ENCODE results near the gene SELENOO. TPM values are rescaled to one million over a fixed set of nuclear protein-coding genes. Genes with fewer than 3 reads are reported as not detected.

Gene SELENOO
- total RNA-seq, 2 experiments from 2014 or later, result 30.0 to 35.6 TPM

DNA sequence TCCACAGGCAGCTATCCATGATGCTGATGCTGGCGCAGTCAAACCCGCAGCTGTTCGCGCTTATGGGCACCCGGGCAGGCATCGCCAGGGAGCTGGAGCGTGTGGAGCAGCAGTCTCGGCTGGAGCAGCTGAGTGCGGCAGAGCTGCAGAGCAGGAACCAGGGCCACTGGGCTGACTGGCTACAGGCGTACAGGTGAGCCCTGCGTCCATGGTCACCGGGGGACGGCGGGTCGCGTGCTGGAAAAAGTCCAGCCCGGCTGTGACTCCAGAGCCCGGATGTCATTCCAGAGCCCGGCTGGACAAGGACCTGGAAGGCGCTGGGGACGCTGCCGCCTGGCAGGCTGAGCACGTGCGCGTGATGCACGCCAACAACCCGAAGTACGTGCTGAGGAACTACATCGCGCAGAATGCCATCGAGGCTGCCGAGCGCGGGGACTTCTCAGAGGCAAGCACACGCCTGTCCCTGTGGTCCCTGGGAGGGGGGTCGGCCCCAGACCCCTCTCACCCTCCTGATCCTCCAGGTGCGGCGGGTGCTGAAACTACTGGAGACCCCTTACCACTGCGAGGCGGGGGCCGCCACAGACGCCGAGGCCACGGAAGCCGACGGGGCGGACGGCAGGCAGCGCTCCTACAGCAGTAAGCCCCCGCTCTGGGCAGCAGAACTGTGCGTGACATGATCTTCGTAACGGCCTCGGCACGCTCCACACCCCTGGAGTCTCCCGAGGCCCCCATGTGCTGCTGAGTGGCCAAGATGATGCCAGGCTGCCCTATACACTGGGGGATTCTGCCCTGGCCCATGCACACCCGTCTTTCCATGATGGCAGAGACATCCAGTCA lies 16.1 kb downstream of the SELENOO start:
- Mint-ChIP-seq H3K27ac (no peak overlapping the region), H3K9me3 (ENCODE audit: low read depth) (no peaks in the 10 kb centered on the region), H3K4me3 (no peak overlapping the region), H3K36me3 (peaks cover 25% of the 10 kb centered on the region), H3K4me1 (peaks cover 1% of the 10 kb centered on the region), H3K27me3 (no peaks in the 10 kb centered on the region)
- ATAC-seq (no peak), DNase-seq (no peak)
- CTCF ChIA-PET, result interaction anchor here (1.3 kb wide), 1 partner anchor 68 kb away, joined by 3 read pairs; no protein-coding TSS in a partner anchor

DNA sequence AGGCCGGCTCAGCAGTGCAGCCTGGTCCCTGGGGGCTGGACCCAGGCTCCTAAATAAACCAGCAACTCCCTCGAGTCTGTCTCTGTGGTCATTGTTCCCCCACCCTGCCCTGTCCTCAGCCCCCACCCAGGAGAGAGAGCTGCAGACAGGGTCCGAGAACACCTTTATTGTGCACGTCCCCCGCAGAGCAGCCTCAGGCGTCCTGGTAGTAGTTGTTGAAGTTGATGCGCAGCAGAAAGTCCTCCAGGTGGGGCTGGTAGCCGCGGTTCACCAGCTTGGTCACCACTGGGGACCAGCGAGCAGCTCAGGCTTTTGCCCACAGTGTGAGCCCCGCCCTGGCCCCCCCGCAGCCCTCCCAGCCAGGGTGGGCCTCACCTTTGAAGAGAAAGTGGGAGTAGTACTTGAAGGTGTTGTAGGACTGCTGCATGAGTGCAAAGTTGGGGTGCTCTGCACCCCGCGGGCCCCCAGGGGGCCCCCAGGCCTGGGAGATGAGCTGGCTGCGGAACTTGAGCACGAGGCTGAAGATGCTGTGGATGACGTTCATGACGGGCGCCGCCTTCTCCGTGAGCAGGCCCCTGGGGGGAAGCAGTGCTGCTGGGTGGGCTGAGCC lies 16.8 kb downstream of the SELENOO start:
- no peaks in the 10 kb centered on the region for H3K27me3 Mint-ChIP-seq
- no peak overlapping the region for H3K27ac Mint-ChIP-seq
- H3K4me1 Mint-ChIP-seq, result peaks cover 1% of the 10 kb centered on the region
- H3K9me3 Mint-ChIP-seq (ENCODE audit: low read depth), result no peaks in the 10 kb centered on the region
- ATAC-seq (no peak), DNase-seq (no peak)
- no peak overlapping the region for H3K4me3 Mint-ChIP-seq
- CTCF ChIA-PET, result no interaction called here
- H3K36me3 Mint-ChIP-seq, result peaks cover 25% of the 10 kb centered on the region

- no peaks in the 10 kb centered on the region for H3K9me3 Mint-ChIP-seq (ENCODE audit: low read depth)
- H3K27ac Mint-ChIP-seq, result no peak overlapping the region
- H3K4me1 Mint-ChIP-seq, result peaks cover 1% of the 10 kb centered on the region
- no peaks in the 10 kb centered on the region for H3K27me3 Mint-ChIP-seq
- no peak for ATAC-seq
- no peak overlapping the region for H3K4me3 Mint-ChIP-seq
- CTCF ChIA-PET, result no interaction called here
- peaks cover 21% of the 10 kb centered on the region for H3K36me3 Mint-ChIP-seq
- no peak for DNase-seq
Observed at GRCh38 chr22:50218153-50218995, 17.6 kb downstream of the SELENOO start.

GRCh38 chr22:50218996-50219727 lies 18.4 kb downstream of the SELENOO start:
- no peak for DNase-seq
- Mint-ChIP-seq H3K27ac (no peak overlapping the region), H3K36me3 (peaks cover 18% of the 10 kb centered on the region), H3K4me3 (no peak overlapping the region), H3K27me3 (no peaks in the 10 kb centered on the region), H3K4me1 (no peaks in the 10 kb centered on the region), H3K9me3 (ENCODE audit: low read depth) (no peaks in the 10 kb centered on the region)
- no peak for ATAC-seq
- CTCF ChIA-PET, result no interaction called here

- DNase-seq (no peak), ATAC-seq (no peak)
- H3K27ac Mint-ChIP-seq, result no peak overlapping the region
- H3K4me3 Mint-ChIP-seq, result no peak overlapping the region
- H3K27me3 Mint-ChIP-seq, result no peaks in the 10 kb centered on the region
- CTCF ChIA-PET, result no interaction called here
- no peaks in the 10 kb centered on the region for H3K4me1 Mint-ChIP-seq
- H3K36me3 Mint-ChIP-seq, result peaks cover 15% of the 10 kb centered on the region
- no peaks in the 10 kb centered on the region for H3K9me3 Mint-ChIP-seq (ENCODE audit: low read depth)
Observed at GRCh38 chr22:50219800-50220602, 19.2 kb downstream of the SELENOO start.

- H3K9me3 Mint-ChIP-seq (ENCODE audit: low read depth), result no peaks in the 10 kb centered on the region
- CTCF ChIA-PET, result no interaction called here
- H3K36me3 Mint-ChIP-seq, result peaks cover 15% of the 10 kb centered on the region
- ATAC-seq (no peak), DNase-seq (no peak)
- no peaks in the 10 kb centered on the region for H3K27me3 Mint-ChIP-seq
- H3K27ac Mint-ChIP-seq, result no peak overlapping the region
- H3K4me1 Mint-ChIP-seq, result no peaks in the 10 kb centered on the region
- no peak overlapping the region for H3K4me3 Mint-ChIP-seq
Observed at GRCh38 chr22:50220603-50221409, 20.0 kb downstream of the SELENOO start.

GRCh38 chr22:50221410-50222300 lies 20.8 kb downstream of the SELENOO start:
- H3K27me3 Mint-ChIP-seq, result no peaks in the 10 kb centered on the region
- no peak overlapping the region for H3K4me3 Mint-ChIP-seq
- DNase-seq (no peak), ATAC-seq (no peak)
- H3K9me3 Mint-ChIP-seq (ENCODE audit: low read depth), result no peaks in the 10 kb centered on the region
- CTCF ChIA-PET, result no interaction called here
- no peaks in the 10 kb centered on the region for H3K4me1 Mint-ChIP-seq
- H3K27ac Mint-ChIP-seq, result no peak overlapping the region
- peaks cover 17% of the 10 kb centered on the region for H3K36me3 Mint-ChIP-seq

GRCh38 chr22:50222508-50222907 lies 21.7 kb downstream of the SELENOO start:
- no peaks in the 10 kb centered on the region for H3K27me3 Mint-ChIP-seq
- no peaks in the 10 kb centered on the region for H3K9me3 Mint-ChIP-seq (ENCODE audit: low read depth)
- no peak overlapping the region for H3K27ac Mint-ChIP-seq
- ATAC-seq (no peak), DNase-seq (no peak)
- CTCF ChIA-PET, result interaction anchor here (2.0 kb wide), 1 partner anchor 19 kb away, joined by 5 read pairs; no protein-coding TSS in a partner anchor
- peaks cover 16% of the 10 kb centered on the region for H3K36me3 Mint-ChIP-seq
- no peak overlapping the region for H3K4me3 Mint-ChIP-seq
- H3K4me1 Mint-ChIP-seq, result no peaks in the 10 kb centered on the region

DNA sequence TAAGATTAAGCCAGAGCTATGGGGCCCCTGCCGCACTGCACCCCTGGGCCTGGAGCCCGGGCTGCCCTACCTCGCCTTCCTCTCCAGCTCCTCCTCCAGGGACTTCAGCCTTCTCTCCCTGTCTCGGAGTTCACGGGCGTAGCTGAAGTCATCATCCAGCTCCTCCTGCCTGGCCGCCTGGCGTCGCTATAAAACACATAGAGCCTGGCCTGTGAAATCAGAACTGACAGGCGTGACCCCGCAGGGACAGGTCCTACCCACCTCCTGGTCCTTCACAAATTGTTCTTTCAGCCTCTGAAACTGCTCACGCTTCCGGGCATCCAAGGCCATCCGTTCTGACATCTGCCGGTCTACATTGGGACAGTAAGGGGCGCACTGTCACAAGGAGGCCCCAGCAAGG lies 23.3 kb downstream of the SELENOO start:
- Mint-ChIP-seq H3K36me3 (peaks cover 15% of the 10 kb centered on the region), H3K27ac (peak overlapping the region; percentile 9), H3K4me1 (no peaks in the 10 kb centered on the region), H3K4me3 (no peak overlapping the region), H3K9me3 (ENCODE audit: low read depth) (no peaks in the 10 kb centered on the region), H3K27me3 (no peaks in the 10 kb centered on the region)
- ATAC-seq (no peak), DNase-seq (no peak)
- CTCF ChIA-PET, result interaction anchor here (2.0 kb wide), 1 partner anchor 17 kb away, joined by 5 read pairs; no protein-coding TSS in a partner anchor

DNA sequence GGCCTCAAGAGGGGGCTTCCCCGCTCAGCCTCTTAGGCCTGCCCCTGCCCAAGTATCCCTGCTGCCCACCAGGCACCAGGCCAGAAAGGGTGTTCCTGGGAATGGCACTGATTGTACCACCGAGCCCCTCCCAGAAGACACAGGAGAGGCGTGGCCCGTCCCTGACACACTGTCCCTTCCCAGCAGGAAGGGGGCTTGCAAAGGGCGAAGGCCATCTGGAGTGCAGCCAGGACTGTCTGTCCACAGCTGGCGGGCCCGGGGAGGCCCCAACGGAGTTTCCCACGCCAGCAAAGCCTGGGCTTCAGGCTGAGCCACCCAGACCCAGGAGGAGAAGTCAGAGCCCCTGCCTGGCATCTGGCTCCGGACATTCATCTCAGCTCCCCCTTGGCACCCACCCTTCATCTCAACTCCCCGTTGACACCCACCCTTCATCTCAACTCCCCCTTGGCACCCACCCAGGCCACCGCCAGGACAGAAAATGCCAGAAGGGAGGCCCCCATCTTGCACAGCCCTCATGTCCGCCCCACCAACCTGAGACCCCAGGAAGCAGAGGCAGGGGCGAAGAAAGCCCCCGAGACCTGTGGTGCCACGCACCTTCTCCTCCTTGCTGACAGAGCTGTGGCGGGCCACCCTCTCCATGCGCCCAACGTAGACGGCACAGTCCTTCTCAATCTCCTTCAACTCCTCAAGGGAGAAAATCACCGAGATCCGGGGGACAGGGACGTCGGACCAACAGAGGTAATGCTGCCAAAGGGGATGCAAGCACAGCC lies 24.6 kb downstream of the SELENOO start:
- H3K27me3 Mint-ChIP-seq, result no peaks in the 10 kb centered on the region
- no peak overlapping the region for H3K4me3 Mint-ChIP-seq
- H3K9me3 Mint-ChIP-seq (ENCODE audit: low read depth), result no peaks in the 10 kb centered on the region
- DNase-seq (no peak), ATAC-seq (no peak)
- CTCF ChIA-PET, result no interaction called here
- H3K27ac Mint-ChIP-seq, result no peak overlapping the region
- peaks cover 15% of the 10 kb centered on the region for H3K36me3 Mint-ChIP-seq
- no peaks in the 10 kb centered on the region for H3K4me1 Mint-ChIP-seq

Measured in activated CD8-positive, alpha-beta memory T cell treated with anti-CD3 and anti-CD28 coated beads, Interleukin-2, amount 10 ng/mL, durations not matched to agents 7 days and 5 days (primary cell).